DOHH2 (cell line): ENCODE measurements around the gene C12orf76.

Source experiments
- H3F3A ChIP-seq: fragments of 200-600 bp; sonication (generic), shearing (Covaris generic); 2 replicates; pipeline ENCODE4 v1.6.0; 2016; ENCODE audit warnings: antibody characterized with exemption, mild to moderate bottlenecking; ENCODE audit not compliant: control insufficient read depth, insufficient read depth
- H3K27ac ChIP-seq: fragments of 200-600 bp; sonication (generic); 2 replicates; pipeline ENCODE4 v1.5.1; 2014; ENCODE audit warnings: low read depth, mild to moderate bottlenecking, low read length, moderate library complexity
- H3K27me3 ChIP-seq: fragments of 200-600 bp; sonication (generic); 2 replicates; pipeline ENCODE4 v1.6.1; 2014; ENCODE audit warnings: mild to moderate bottlenecking, low read length, mixed read lengths; ENCODE audit not compliant: control insufficient read depth
- H3K36me3 ChIP-seq: fragments of 200-600 bp; sonication (generic); 2 replicates; pipeline ENCODE4 v1.6.1; 2014; ENCODE audit warnings: mild to moderate bottlenecking, low read length, moderate library complexity, mixed read lengths; ENCODE audit not compliant: control insufficient read depth
- H3K4me1 ChIP-seq: fragments of 200-600 bp; sonication (generic); 2 replicates; pipeline ENCODE4 v1.6.1; 2014; ENCODE audit warnings: mild to moderate bottlenecking, low read length, mixed read lengths; ENCODE audit not compliant: control insufficient read depth
- H3K4me2 ChIP-seq: fragments of 200-600 bp; sonication (generic); 2 replicates; pipeline ENCODE4 v1.6.0; 2014; ENCODE audit warnings: mild to moderate bottlenecking, low read length, moderate library complexity
- H3K4me3 ChIP-seq: fragments of 200-600 bp; sonication (generic); 2 replicates; pipeline ENCODE4 v1.5.1; 2014; ENCODE audit warnings: mild to moderate bottlenecking, low read length, mixed read lengths
- H3K79me2 ChIP-seq: fragments of 200-600 bp; sonication (generic); 2 replicates; pipeline ENCODE4 v1.6.1; 2014; ENCODE audit warnings: mild to moderate bottlenecking, low read length, mixed read lengths; ENCODE audit not compliant: control insufficient read depth
- H3K9me2 ChIP-seq: fragments of 200-600 bp; sonication (generic); replicated peaks from 2 replicates; pipeline ENCODE4 v1.6.1; 2014; ENCODE audit warnings: mild to moderate bottlenecking, low read length, mixed read lengths; ENCODE audit not compliant: control insufficient read depth
- H3K9me3 ChIP-seq: fragments of 200-600 bp; sonication (generic); 2 replicates; pipeline ENCODE4 v1.6.1; 2014; ENCODE audit warnings: antibody characterized with exemption, low read length, mixed read lengths; ENCODE audit not compliant: control insufficient read depth, insufficient read depth
- H4K20me1 ChIP-seq: fragments of 200-600 bp; sonication (generic); 2 replicates; pipeline ENCODE4 v1.6.0; 2014; ENCODE audit warnings: low read depth, mild to moderate bottlenecking, antibody characterized with exemption, low read length, moderate library complexity; ENCODE audit not compliant: control insufficient read depth, insufficient read depth
- EZH2phosphoT487 ChIP-seq: fragments of 200-600 bp; sonication (generic); IDR thresholded peaks from 2 replicates; pipeline ENCODE4 v1.6.1; 2017; ENCODE audit warnings: borderline replicate concordance, mild to moderate bottlenecking, antibody characterized with exemption, low read length, moderate library complexity, mixed read lengths
- TF ChIP-seq, protein P1 (sequence below): fragments of 200-600 bp; sonication (generic); IDR thresholded peaks from one replicate; pipeline ENCODE4 v1.5.1; 2014; ENCODE audit warnings: antibody characterized with exemption, mild to moderate bottlenecking, low read depth, low read length; ENCODE audit not compliant: poor library complexity, severe bottlenecking

C12orf76 gene

DNA sequence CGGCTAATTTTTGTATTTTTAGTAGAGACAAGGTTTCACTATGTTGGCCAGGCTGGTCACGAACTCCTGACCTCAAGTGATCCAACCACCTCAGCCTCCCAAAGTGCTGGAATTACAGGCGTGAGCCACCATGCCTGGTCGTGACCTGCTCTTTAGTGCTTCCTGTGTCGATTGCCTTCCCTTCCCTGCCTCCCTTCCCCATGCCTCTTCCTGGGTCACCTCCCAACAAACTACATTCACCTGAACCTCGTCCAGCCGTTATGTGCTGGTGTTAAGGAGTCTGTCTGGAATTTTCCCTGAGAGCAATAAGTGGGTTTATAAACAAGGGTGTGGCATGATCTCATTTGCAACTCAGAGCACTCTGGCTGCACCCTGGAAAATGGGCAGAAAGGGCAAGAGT lies 32.1 kb upstream of the C12orf76 start:
- H3K27me3 ChIP-seq, result peaks cover 2% of the 10 kb centered on the region; the same call in 1 of the 2 replicates
- peak overlapping the region; percentile 63 for H3K4me3 ChIP-seq
- H3F3A ChIP-seq, result no peaks in the 10 kb centered on the region
- no peaks in the 10 kb centered on the region for H3K36me3 ChIP-seq
- H3K79me2 ChIP-seq, result no peaks in the 10 kb centered on the region
- peaks cover 16% of the 10 kb centered on the region for H3K4me1 ChIP-seq
- no peak for TF ChIP-seq EZH2phosphoT487
- TF ChIP-seq, protein P1, sequence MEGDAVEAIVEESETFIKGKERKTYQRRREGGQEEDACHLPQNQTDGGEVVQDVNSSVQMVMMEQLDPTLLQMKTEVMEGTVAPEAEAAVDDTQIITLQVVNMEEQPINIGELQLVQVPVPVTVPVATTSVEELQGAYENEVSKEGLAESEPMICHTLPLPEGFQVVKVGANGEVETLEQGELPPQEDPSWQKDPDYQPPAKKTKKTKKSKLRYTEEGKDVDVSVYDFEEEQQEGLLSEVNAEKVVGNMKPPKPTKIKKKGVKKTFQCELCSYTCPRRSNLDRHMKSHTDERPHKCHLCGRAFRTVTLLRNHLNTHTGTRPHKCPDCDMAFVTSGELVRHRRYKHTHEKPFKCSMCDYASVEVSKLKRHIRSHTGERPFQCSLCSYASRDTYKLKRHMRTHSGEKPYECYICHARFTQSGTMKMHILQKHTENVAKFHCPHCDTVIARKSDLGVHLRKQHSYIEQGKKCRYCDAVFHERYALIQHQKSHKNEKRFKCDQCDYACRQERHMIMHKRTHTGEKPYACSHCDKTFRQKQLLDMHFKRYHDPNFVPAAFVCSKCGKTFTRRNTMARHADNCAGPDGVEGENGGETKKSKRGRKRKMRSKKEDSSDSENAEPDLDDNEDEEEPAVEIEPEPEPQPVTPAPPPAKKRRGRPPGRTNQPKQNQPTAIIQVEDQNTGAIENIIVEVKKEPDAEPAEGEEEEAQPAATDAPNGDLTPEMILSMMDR, result no peak
- no peaks in the 10 kb centered on the region for H3K9me2 ChIP-seq
- H3K9me3 ChIP-seq, result no peaks in the 10 kb centered on the region
- no peaks in the 10 kb centered on the region for H4K20me1 ChIP-seq
- no peak overlapping the region for H3K27ac ChIP-seq
- H3K4me2 ChIP-seq, result peak overlapping the region; percentile 57

DNA sequence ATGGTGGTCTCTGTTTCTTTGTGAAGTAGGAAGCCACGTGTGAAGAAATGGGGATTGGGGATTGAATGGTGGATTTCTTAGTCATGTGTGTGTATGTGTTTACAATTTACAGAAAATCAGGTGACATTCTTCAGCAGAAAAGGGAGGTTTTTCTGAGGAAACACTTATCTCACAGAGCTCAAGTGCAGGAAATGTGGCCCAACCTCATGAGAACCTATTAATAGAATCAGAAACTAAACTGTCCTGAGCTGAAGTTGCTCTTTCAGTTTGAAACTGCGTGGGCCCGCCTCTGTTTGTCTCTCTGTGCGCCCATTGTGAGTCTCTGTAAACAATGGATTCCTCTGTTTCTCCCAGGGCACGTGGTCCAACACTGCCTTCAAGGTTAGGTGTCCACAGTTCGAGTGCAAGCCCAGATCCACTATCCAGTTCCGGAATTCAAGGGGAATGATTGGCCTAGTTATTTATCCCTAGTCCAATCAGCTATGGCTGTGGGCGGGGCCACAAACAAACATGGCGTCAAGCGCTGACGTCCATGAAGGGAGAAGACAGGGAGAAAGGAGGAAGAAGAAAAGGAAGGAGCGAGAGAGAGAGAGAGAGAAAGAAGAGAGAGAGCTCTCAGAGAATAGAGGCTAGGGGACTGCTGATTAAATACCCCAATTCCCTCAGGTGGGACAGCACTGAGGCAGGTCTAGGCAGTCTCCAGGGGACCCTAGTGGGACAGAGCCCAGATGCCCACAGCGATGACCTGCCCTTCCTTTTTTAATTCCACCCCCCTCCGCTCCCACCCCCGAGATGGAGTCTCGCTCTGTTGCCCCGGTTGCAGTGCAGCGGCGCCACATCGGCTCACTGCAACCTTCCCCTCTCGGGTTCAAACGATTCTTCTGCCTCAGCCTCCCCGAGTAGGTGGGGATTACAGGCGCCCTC lies 31.4 kb upstream of the C12orf76 start:
- H3K27me3 ChIP-seq, result no peaks in the 10 kb centered on the region
- no peaks in the 10 kb centered on the region for H3K36me3 ChIP-seq
- no peaks in the 10 kb centered on the region for H3K9me3 ChIP-seq
- H3K9me2 ChIP-seq, result no peaks in the 10 kb centered on the region
- no peaks in the 10 kb centered on the region for H3F3A ChIP-seq
- H3K79me2 ChIP-seq, result no peaks in the 10 kb centered on the region
- peak overlapping the region; percentile 57 for H3K4me2 ChIP-seq
- H3K4me3 ChIP-seq, result peak overlapping the region; percentile 63
- TF ChIP-seq, protein P1, result no peak
- H3K4me1 ChIP-seq, result peaks cover 16% of the 10 kb centered on the region
- 0 out of 2 replicates have a peak overlapping the region, but pooled peaks have one; percentile 3 for H3K27ac ChIP-seq
- no peaks in the 10 kb centered on the region for H4K20me1 ChIP-seq

DNA sequence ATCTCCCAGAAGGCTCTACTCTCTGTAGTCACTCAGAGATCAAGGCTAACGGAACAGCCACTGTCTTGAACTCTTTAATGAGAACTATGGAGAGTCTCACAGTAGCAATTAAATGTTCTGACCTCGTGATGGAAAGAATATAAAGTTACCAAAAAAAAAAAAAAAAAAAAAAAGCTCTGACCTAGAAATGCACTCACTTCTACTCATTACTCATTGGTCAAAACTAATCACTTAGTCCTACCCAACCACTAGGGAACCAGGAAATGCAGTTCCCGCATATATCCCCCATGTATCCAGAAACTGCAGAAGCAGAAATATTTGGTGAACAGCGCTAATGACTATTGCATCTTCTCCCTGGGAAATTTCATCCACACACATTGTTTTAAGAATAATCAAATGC lies 29.5 kb upstream of the C12orf76 start:
- Histone ChIP-seq H3K9me2 (no peaks in the 10 kb centered on the region), H3F3A (no peaks in the 10 kb centered on the region), H4K20me1 (no peaks in the 10 kb centered on the region), H3K4me2 (no peak overlapping the region), H3K79me2 (no peaks in the 10 kb centered on the region), H3K4me3 (no peak overlapping the region), H3K36me3 (no peaks in the 10 kb centered on the region), H3K4me1 (peaks cover 21% of the 10 kb centered on the region), H3K27ac (no peak overlapping the region), H3K27me3 (peaks cover 13% of the 10 kb centered on the region; the same call in 1 of the 2 replicates), H3K9me3 (no peaks in the 10 kb centered on the region)
- TF ChIP-seq, protein P1, result no peak
- TF ChIP-seq EZH2phosphoT487, result no peak
